BLaER1 (cell line): Measurements from ENCODE around the gene MUSK.
"Not testable (repeated sequence)": the region's sequence is repeated elsewhere in the genome, so short reads cannot be mapped to it uniquely, and the experiment has no call there.

Source experiments
- H3K27ac ChIP-seq: shearing (Covaris generic); formaldehyde crosslinking; 2 replicates; pipeline ENCODE4 v1.8.1; 2022
- H3K27me3 ChIP-seq: shearing (Covaris generic); formaldehyde crosslinking; 2 replicates; pipeline ENCODE4 v1.8.1; 2022
- H3K36me3 ChIP-seq: shearing (Covaris generic); formaldehyde crosslinking; 2 replicates; pipeline ENCODE4 v1.8.1; 2022
- H3K4me1 ChIP-seq: shearing (Covaris generic); formaldehyde crosslinking; 2 replicates; pipeline ENCODE4 v1.8.1; 2022
- H3K4me2 ChIP-seq: shearing (Covaris generic); formaldehyde crosslinking; 2 replicates; pipeline ENCODE4 v1.8.1; 2022
- H3K4me3 ChIP-seq: shearing (Covaris generic); formaldehyde crosslinking; 2 replicates; pipeline ENCODE4 v1.8.1; 2022
- H3K9ac ChIP-seq: shearing (Covaris generic); formaldehyde crosslinking; 2 replicates; pipeline ENCODE4 v1.8.1; 2022
- H3K9me3 ChIP-seq: shearing (Covaris generic); formaldehyde crosslinking; 2 replicates; pipeline ENCODE4 v1.8.1; 2022
- H4K20me1 ChIP-seq: shearing (Covaris generic); formaldehyde crosslinking; 2 replicates; pipeline ENCODE4 v1.8.1; 2022
- Cebpa-rat ChIP-seq: shearing (Covaris generic); IDR thresholded peaks from 2 replicates; pipeline ENCODE4 v1.8.1; 2022

Gene MUSK

GRCh38 chr9:110802416-110803035, 133.9 kb downstream of the MUSK start:
- H3K36me3 ChIP-seq = no peaks in the 10 kb centered on the region
- no peaks in the 10 kb centered on the region for H3K4me1 ChIP-seq
- no peaks in the 10 kb centered on the region for H3K27me3 ChIP-seq
- no peak overlapping the region for H3K27ac ChIP-seq
- H3K9me3 ChIP-seq = no peaks in the 10 kb centered on the region
- TF ChIP-seq Cebpa-rat = no peak
- no peak overlapping the region for H3K4me3 ChIP-seq
- no peak overlapping the region for H3K4me2 ChIP-seq
- no peaks in the 10 kb centered on the region for H4K20me1 ChIP-seq
- H3K9ac ChIP-seq = no peak overlapping the region

- TF ChIP-seq Cebpa-rat = no peak
- no peak overlapping the region for H3K4me3 ChIP-seq
- no peak overlapping the region for H3K4me2 ChIP-seq
- no peaks in the 10 kb centered on the region for H3K4me1 ChIP-seq
- no peaks in the 10 kb centered on the region for H3K9me3 ChIP-seq
- H3K27ac ChIP-seq = no peak overlapping the region
- no peaks in the 10 kb centered on the region for H4K20me1 ChIP-seq
- H3K36me3 ChIP-seq = no peaks in the 10 kb centered on the region
- no peaks in the 10 kb centered on the region for H3K27me3 ChIP-seq
- no peak overlapping the region for H3K9ac ChIP-seq
Measured at GRCh38 chr9:110807956-110808598, 139.5 kb downstream of the MUSK start.

- no peak for TF ChIP-seq Cebpa-rat
- H4K20me1 ChIP-seq = no peaks in the 10 kb centered on the region
- no peak overlapping the region for H3K4me3 ChIP-seq
- no peaks in the 10 kb centered on the region for H3K36me3 ChIP-seq
- H3K4me2 ChIP-seq = no peak overlapping the region
- no peaks in the 10 kb centered on the region for H3K4me1 ChIP-seq
- no peaks in the 10 kb centered on the region for H3K27me3 ChIP-seq
- H3K27ac ChIP-seq = no peak overlapping the region
- H3K9ac ChIP-seq = no peak overlapping the region
- no peaks in the 10 kb centered on the region for H3K9me3 ChIP-seq
Measured at GRCh38 chr9:110808599-110808980, 140.0 kb downstream of the MUSK start.

DNA sequence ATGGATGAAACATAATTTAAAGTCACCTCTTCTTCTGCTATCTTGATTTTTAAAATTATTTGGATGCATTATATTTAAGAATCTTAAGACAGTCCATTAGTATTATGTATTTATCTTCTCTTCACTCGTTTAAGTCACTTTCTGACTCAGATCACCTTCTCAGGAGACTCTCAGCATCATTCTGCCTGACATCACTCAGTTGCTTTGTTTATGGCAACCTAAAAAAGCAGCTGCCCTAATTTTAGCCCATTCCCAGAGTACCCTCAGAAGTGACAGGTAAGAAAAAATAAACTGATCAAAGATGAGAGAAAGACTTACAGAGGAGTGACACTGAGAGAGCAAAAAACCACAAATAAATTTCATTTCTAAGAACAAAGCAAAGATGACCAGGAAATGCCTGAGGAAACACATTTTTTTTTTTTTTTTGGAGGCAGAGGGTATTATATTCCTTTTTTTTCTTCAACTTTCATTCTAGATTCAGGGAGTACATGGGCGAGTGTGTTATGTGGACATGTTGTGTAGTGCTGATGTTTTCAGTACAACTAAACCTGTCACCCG, 140.5 kb downstream of the MUSK start:
- Histone ChIP-seq H3K36me3 (no peaks in the 10 kb centered on the region), H3K9me3 (no peaks in the 10 kb centered on the region), H3K4me2 (no peak overlapping the region), H4K20me1 (no peaks in the 10 kb centered on the region), H3K9ac (no peak overlapping the region), H3K4me1 (no peaks in the 10 kb centered on the region), H3K27ac (no peak overlapping the region), H3K4me3 (no peak overlapping the region), H3K27me3 (no peaks in the 10 kb centered on the region)
- no peak for TF ChIP-seq Cebpa-rat

- Histone ChIP-seq H3K27ac (no peak overlapping the region), H3K9me3 (no peaks in the 10 kb centered on the region), H4K20me1 (no peaks in the 10 kb centered on the region), H3K4me3 (no peak overlapping the region), H3K4me2 (no peak overlapping the region), H3K9ac (no peak overlapping the region), H3K4me1 (no peaks in the 10 kb centered on the region), H3K36me3 (no peaks in the 10 kb centered on the region), H3K27me3 (no peaks in the 10 kb centered on the region)
- no peak for TF ChIP-seq Cebpa-rat
Measured at GRCh38 chr9:110810262-110810976, 141.8 kb downstream of the MUSK start.

DNA sequence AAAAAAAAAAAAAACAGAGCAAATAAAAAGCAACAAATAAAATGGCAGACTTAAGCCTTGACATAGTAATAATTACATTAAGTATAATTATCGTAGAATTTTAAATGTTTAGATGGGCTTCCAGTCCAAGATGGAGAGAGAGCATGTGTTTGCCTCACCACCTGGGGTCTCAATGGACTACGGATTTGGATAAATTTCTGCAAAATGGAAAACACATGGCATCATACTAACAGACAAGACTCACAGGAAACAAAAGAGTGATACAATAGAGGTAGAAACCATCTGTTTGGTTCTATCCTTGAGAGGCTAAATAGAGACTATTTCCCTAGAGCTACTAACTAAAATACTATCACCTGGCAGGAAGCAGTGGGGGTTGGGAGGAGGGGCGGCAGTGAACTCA, 144.3 kb downstream of the MUSK start:
- no peaks in the 10 kb centered on the region for H3K4me1 ChIP-seq
- H3K4me3 ChIP-seq = no peak overlapping the region
- H3K36me3 ChIP-seq = no peaks in the 10 kb centered on the region
- no peaks in the 10 kb centered on the region for H3K9me3 ChIP-seq
- TF ChIP-seq Cebpa-rat = no peak
- H3K4me2 ChIP-seq = no peak overlapping the region
- no peaks in the 10 kb centered on the region for H4K20me1 ChIP-seq
- no peaks in the 10 kb centered on the region for H3K27me3 ChIP-seq
- no peak overlapping the region for H3K9ac ChIP-seq
- no peak overlapping the region for H3K27ac ChIP-seq

GRCh38 chr9:110814159-110814558, 145.6 kb downstream of the MUSK start:
- H3K36me3 ChIP-seq = no peaks in the 10 kb centered on the region
- H3K4me1 ChIP-seq = no peaks in the 10 kb centered on the region
- H3K9ac ChIP-seq = no peak overlapping the region
- no peak overlapping the region for H3K27ac ChIP-seq
- H3K4me2 ChIP-seq = no peak overlapping the region
- H3K4me3 ChIP-seq = no peak overlapping the region
- H3K9me3 ChIP-seq = no peaks in the 10 kb centered on the region
- TF ChIP-seq Cebpa-rat = no peak
- H4K20me1 ChIP-seq = no peaks in the 10 kb centered on the region
- H3K27me3 ChIP-seq = no peaks in the 10 kb centered on the region

- Histone ChIP-seq H4K20me1 (no peaks in the 10 kb centered on the region), H3K27me3 (no peaks in the 10 kb centered on the region), H3K36me3 (no peaks in the 10 kb centered on the region), H3K4me2 (no peak overlapping the region), H3K4me1 (no peaks in the 10 kb centered on the region), H3K4me3 (no peak overlapping the region), H3K27ac (no peak overlapping the region), H3K9me3 (no peaks in the 10 kb centered on the region), H3K9ac (no peak overlapping the region)
- no peak for TF ChIP-seq Cebpa-rat
Measured at GRCh38 chr9:110815361-110815760, 146.8 kb downstream of the MUSK start.

- TF ChIP-seq Cebpa-rat = no peak
Measured at GRCh38 chr9:110820381-110820780, 151.8 kb downstream of the MUSK start.

DNA sequence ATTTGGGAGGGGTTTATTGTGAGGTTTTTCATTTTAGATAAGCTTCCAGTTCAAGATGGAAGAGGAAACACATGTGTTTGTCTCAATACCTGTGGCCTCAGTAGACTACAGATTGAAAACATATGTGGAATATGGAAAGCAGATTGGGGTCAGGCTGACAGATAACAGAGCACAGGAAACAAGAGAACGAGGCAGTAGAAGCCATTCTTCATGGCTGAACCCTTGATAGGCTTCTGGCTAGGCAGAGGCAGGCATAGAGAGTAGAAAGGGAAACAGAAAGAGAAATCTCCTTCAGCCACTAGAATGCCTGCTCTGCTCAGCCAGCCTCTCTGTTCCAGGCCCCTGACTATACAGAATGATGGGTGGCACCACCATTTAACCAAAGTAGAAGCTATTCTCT, 152.5 kb downstream of the MUSK start:
- H3K36me3 ChIP-seq = no peaks in the 10 kb centered on the region
- H3K27ac ChIP-seq = no peak overlapping the region
- H3K4me2 ChIP-seq = no peak overlapping the region
- H3K4me3 ChIP-seq = no peak overlapping the region
- no peaks in the 10 kb centered on the region for H4K20me1 ChIP-seq
- TF ChIP-seq Cebpa-rat = no peak
- H3K9ac ChIP-seq = no peak overlapping the region
- no peaks in the 10 kb centered on the region for H3K4me1 ChIP-seq
- no peaks in the 10 kb centered on the region for H3K27me3 ChIP-seq
- 0 out of 2 replicates have a peak, but pooled peaks cover 9% of the 10 kb centered on the region for H3K9me3 ChIP-seq

More at GRCh38 chr9:110820381-110820780, 151.8 kb downstream of the MUSK start:
- Histone ChIP-seq H3K36me3 (no peaks in the 10 kb centered on the region), H3K9me3 (0 out of 2 replicates have a peak, but pooled peaks cover 9% of the 10 kb centered on the region), H4K20me1 (no peaks in the 10 kb centered on the region), H3K4me1 (no peaks in the 10 kb centered on the region), H3K27me3 (no peaks in the 10 kb centered on the region), H3K4me2 (no peak overlapping the region), H3K4me3 (no peak overlapping the region), H3K9ac (no peak overlapping the region), H3K27ac (no peak overlapping the region)

DNA sequence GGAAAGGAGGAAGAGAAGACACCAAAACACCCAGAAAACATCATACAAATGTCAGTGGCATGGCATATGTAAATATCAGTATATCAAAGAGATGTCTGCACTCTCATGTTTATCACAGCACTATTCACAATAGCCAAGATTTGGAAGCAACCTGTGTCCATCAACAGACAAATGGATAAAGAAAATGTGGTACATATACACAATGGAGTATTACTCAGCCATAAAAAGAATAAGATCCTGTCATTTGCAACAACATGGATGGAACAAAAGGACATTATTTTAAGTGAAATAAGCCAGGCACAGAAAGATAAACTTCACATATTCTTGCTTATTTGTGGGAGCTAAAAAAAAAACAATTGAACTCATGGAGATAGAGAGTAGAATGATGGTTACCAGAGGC, 156.5 kb downstream of the MUSK start:
- not testable (repeated sequence) for H3K36me3 ChIP-seq, H3K9ac ChIP-seq, H3K27me3 ChIP-seq, H3K4me1 ChIP-seq, H3K4me3 ChIP-seq, H3K9me3 ChIP-seq, H3K4me2 ChIP-seq, H3K27ac ChIP-seq, H4K20me1 ChIP-seq
